SK-N-SH treated with all-trans-retinoic acid at 6 μM for 48 hours (cell line): Measurements from ENCODE around the gene ARHGDIG.

ENCODE experiments used
- TSHZ2 ChIP-seq: fragments of 250-450 bp; sonication (Bioruptor Pico); IDR thresholded peaks from 2 replicates; pipeline ENCODE4 v1.5.0; 2020; ENCODE audit warnings: mild to moderate bottlenecking, moderate library complexity
- ZC3H10 ChIP-seq: fragments of 250-450 bp; sonication (Bioruptor Pico); IDR thresholded peaks from 2 replicates; pipeline ENCODE4 v1.5.1; 2021; ENCODE audit warnings: mild to moderate bottlenecking, moderate library complexity

- TF ChIP-seq TSHZ2 (CRISPR knock-in tag) (no peak), ZC3H10 (CRISPR knock-in tag) (no peak)
Measured at GRCh38 chr16:293043-293775, 12.8 kb downstream of the ARHGDIG start.
